Activated CD8-positive, alpha-beta memory T cell treated with anti-CD3 and anti-CD28 coated beads for 36 hours (primary cell): Measurements from ENCODE around the gene MSTO1. TPM values are rescaled to one million over a fixed set of nuclear protein-coding genes. Genes with fewer than 3 reads are reported as not detected.
"Not testable (repeated sequence)": the region's sequence is repeated elsewhere in the genome, so short reads cannot be mapped to it uniquely, and the experiment has no call there.

Experiments
- CTCF ChIA-PET: fragments of 350-600 bp; sonication (Branson Sonifier 250); formaldehyde crosslinking; loops from one replicate; lab custom pipeline; 2021; ENCODE audit warnings: antibody characterized with exemption; lab: Charles Lee
- POLR2A ChIA-PET: fragments of 350-600 bp; sonication (Branson Sonifier 250); formaldehyde crosslinking; loops from one replicate; lab custom pipeline; 2021; ENCODE audit warnings: antibody characterized with exemption; lab: Charles Lee
- total RNA-seq, 2 experiments: library from RNA; stranded (reverse); gene quantifications; one replicate each; pipeline ENCODE4 v1.2.3, GENCODE V29; 2021

The MSTO1 gene
- total RNA-seq, 2 experiments from 2014 or later, result 88.9 to 98.3 TPM

DNA sequence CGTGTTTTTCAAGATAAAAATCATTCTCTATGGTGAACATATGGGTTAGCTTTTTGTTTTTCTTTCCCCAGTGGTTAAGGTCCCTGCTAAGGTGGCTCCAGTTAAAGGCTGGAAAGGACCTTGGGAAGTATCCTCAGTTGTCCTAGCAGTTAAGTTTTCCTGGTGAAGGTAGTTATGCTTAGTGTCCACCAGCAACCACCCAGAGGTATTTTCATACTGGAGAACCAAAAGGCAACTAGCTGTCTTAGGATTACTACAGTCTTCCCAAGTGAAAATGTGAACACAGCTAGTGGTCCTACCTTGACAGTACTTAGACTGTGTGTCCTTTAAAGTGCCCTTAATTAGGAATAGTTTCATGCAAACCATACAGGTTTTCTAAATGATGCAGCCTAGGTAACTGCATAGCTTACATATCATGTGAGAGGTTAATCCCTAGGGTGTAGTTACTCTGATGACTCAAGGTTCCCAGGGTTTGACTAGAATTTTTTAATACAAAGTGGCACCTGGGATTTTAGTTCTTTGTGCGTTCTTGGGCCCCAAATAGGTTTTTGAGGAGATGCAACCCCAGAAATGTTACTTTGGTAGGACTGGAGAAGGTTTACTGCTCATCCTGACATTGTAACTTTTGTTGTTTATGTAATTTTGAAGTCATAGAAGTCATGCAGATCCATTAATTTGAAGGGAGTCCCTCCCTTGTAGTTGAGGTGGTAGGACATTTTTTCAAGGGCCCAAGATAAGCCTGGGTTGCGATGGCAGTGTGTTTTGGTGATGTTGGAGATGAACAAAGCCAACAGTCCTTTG lies 42.0 kb downstream of the MSTO1 start:
- POLR2A ChIA-PET, result no interaction called here
- CTCF ChIA-PET, result no interaction called here

DNA sequence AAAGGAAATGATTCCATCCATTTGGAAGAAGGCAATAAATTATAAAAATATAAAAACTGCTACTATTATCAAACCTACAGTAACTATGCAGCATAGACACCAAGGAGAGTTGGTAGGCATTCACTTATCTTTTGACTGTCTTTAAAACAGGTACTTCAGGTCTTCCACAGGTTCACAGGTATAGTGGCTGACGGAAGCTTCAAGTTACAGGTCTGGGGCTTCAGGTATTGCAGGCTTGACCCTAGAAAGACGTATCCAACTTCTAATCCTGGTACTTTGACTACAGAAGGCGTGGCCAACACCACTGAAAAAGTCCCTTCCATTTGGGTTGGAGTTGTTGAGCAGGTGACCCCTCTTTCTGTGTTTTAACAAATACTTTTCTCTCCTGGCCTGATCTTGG lies 42.9 kb downstream of the MSTO1 start:
- CTCF ChIA-PET, result no interaction called here
- POLR2A ChIA-PET, result no interaction called here

DNA sequence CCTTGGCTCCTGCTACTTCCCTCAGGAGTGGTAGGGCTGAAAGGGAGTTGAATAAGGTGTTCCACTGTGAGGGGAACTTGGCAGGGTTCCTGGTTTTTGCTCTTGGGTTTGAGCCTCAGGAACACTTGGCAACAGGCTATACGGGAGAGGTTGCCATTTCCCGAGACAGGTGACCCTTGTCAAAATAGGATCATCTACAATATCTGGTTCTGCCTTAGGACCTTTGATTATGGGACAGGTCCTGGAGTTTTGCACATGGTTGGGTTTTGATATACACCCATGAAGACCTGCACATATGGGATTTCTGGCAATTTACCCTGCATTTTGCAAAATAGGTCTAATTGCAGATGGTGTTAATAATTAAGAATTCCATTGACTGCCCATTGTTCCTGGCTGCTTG lies 47.4 kb downstream of the MSTO1 start:
- POLR2A ChIA-PET, result no interaction called here

DNA sequence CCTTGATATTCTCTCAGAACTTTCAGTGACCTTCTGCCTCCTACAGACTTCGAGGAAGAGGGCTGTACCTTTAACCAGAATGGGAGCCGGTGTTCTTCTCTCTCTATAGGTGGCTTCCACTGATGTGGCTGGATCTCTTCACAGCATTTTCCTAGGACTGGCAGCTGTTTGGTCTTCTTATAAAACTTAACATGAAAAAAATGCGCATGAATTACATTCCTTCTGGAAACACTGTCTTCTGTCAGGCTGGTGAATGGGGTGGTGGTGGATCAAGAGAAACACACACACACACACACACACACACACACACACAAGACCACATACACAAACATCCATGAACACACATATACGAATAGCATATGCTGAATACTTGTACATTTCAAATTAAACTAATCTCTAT lies 51.2 kb downstream of the MSTO1 start:
- CTCF ChIA-PET, POLR2A ChIA-PET: not testable (repeated sequence)

More for the DNA sequence above, 47.4 kb downstream of the MSTO1 start:
- CTCF ChIA-PET, result no interaction called here

Other genes with a start within 250 kb of the MSTO1 start
- 10 to 100 TPM; 22.8 to 24.0 TPM for gene ASH1L, start 47.4 kb upstream of the MSTO1 start, total RNA-seq
- gene YY1AP1, start 78.6 kb downstream of the MSTO1 start, total RNA-seq, result 10 to 100 TPM; 52.0 to 55.2 TPM
- 100 to 1,000 TPM; 159 TPM for gene DAP3, start 78.9 kb downstream of the MSTO1 start, total RNA-seq
- 10 to 100 TPM; 46.4 to 51.2 TPM for gene GON4L, start 247.0 kb downstream of the MSTO1 start, total RNA-seq
- 10 to 100 TPM; 18.1 to 19.0 TPM for gene SYT11, start 249.3 kb downstream of the MSTO1 start, total RNA-seq